ENCODE measurements around the gene RPS3.

RPS3 gene

DNA sequence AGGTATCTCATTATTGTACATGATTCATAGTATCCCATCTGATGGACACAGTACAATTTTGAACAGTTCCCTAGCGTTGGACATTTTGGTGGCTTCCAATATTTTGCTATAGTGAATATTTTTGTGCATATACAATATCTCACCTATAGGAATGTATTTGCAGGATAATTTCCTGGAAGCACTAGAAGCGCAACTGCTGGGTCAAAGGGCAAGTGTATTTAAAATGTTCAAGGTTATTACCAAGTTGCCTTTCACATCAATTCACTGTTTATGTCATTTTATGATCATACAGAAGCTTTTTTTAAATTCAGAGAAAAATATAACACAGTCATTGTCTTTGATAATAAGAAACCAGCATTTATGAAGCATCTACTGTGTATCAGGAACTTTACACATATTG is 19.1 kb upstream of the RPS3 start (continued):
- TF ChIP-seq, protein P1, sequence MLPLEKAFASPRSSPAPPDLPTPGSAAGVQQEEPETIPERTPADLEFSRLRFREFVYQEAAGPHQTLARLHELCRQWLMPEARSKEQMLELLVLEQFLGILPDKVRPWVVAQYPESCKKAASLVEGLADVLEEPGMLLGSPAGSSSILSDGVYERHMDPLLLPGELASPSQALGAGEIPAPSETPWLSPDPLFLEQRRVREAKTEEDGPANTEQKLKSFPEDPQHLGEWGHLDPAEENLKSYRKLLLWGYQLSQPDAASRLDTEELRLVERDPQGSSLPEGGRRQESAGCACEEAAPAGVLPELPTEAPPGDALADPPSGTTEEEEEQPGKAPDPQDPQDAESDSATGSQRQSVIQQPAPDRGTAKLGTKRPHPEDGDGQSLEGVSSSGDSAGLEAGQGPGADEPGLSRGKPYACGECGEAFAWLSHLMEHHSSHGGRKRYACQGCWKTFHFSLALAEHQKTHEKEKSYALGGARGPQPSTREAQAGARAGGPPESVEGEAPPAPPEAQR (tag by site-specific recombination; IDR thresholded peaks at IDR 0.05): no peak
- TF ChIP-seq OVOL3 (tag by site-specific recombination; IDR thresholded peaks at IDR 0.05): no peak
- TF ChIP-seq, protein P2, sequence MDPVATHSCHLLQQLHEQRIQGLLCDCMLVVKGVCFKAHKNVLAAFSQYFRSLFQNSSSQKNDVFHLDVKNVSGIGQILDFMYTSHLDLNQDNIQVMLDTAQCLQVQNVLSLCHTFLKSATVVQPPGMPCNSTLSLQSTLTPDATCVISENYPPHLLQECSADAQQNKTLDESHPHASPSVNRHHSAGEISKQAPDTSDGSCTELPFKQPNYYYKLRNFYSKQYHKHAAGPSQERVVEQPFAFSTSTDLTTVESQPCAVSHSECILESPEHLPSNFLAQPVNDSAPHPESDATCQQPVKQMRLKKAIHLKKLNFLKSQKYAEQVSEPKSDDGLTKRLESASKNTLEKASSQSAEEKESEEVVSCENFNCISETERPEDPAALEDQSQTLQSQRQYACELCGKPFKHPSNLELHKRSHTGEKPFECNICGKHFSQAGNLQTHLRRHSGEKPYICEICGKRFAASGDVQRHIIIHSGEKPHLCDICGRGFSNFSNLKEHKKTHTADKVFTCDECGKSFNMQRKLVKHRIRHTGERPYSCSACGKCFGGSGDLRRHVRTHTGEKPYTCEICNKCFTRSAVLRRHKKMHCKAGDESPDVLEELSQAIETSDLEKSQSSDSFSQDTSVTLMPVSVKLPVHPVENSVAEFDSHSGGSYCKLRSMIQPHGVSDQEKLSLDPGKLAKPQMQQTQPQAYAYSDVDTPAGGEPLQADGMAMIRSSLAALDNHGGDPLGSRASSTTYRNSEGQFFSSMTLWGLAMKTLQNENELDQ (tag by site-specific recombination; IDR thresholded peaks at IDR 0.05; ENCODE audit: low read depth): no peak

DNA sequence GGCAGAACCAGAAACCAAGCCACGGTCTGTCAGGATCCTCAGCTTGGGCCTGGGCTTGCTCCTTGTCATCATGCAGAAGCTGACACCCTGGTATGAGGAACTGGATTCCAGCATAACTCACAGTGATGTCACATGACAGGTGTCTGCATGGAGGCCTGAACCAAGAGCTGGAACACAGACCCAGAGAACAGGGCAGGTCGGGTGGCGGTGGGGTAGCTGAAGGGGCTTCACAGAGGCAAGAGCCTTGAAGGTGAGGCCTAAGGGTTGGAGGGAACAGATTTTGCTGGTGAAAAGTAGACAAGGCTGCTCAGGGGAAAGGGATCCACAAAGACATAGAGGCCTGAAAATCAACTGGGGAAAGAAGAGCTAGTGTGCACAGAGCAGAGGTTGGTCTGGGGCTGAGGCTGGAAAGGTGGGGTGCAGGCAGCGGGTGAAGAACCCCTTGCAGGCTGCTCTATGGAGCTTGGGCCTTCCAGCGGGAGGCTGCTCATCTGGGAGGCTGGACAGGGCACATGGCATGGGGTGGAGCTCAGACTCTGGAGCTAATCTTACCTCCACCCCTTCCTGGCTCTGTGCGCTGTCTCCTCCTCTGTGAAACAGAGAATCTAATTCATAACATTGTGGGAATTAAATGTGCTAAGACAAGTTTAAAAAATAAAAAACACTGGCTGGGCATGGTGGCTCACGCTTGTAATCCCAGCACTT is 18.4 kb upstream of the RPS3 start:
- ChIA-PET POLR2A (no interaction called here), CTCF (interaction anchor here (0.6 to 10.9 kb wide), 6 partner anchors 8 to 132 kb away, joined by 3 to 209 read pairs (median 4); no protein-coding TSS in a partner anchor)
- no peak overlapping the region for H3K4me3 ChIP-seq (ENCODE audit: low read depth, low read length)
- TF ChIP-seq ZNF19 (tag by site-specific recombination; IDR thresholded peaks at IDR 0.05; ENCODE audit: low read depth): no peak
- TF ChIP-seq ZNF335 (tag by site-specific recombination; conservative IDR thresholded peaks at IDR 0.05): peak; percentile 67
- no peak overlapping the region for H3K27ac ChIP-seq (ENCODE audit: extremely low read depth, low read depth, low read length)
- H3K4me1 ChIP-seq (ENCODE audit: control insufficient read depth, insufficient read depth, low read length): no peaks in the 10 kb centered on the region
- H3K9me3 ChIP-seq (ENCODE audit: control insufficient read depth, insufficient read depth, low read depth, low read length): no peaks in the 10 kb centered on the region
- H3K36me3 ChIP-seq (ENCODE audit: control insufficient read depth in 2 of 2, insufficient read depth in 1 of 2, low read length in 2 of 2): no peaks in the 10 kb centered on the region

DNA sequence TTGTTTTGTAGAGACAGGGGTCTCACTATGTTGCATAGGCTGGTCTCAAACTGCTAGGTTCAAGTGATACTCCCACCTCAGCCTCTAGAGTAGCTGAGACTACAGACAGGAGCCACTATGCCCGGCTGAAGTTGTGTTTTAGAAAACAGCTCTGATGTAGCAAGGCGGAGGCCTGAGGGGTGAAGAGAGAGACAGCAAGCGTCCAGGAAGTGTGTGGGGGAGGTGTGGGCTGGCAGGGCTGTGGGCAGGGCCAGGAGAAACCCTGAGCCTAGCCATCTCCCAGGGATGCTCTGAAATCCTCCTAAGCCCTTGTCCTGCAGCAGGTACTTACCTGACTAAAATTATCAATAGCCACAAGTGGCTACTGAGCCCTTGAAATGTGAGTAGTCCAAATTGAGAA is 16.1 kb upstream of the RPS3 start:
- H3K27ac ChIP-seq (ENCODE audit: extremely low read depth, low read depth, low read length): no peak overlapping the region
- no peaks in the 10 kb centered on the region for H3K9me3 ChIP-seq (ENCODE audit: control insufficient read depth, insufficient read depth, low read depth, low read length)
- no peak overlapping the region for H3K4me3 ChIP-seq (ENCODE audit: low read depth, low read length)
- CTCF ChIA-PET: interaction anchor here (0.6 to 10.9 kb wide), 9 partner anchors 11 to 142 kb away, joined by 3 to 209 read pairs (median 15); partner anchors contain the start of gene GDPD5
- no peaks in the 10 kb centered on the region for H3K4me1 ChIP-seq (ENCODE audit: control insufficient read depth, insufficient read depth, low read length)
- H3K36me3 ChIP-seq (ENCODE audit: control insufficient read depth in 2 of 2, insufficient read depth in 1 of 2, low read length in 2 of 2): no peaks in the 10 kb centered on the region
- POLR2A ChIA-PET: no interaction called here
- TF ChIP-seq FEZF1 (tag by site-specific recombination; IDR thresholded peaks at IDR 0.05) (no peak), TSHZ1 (tag by site-specific recombination; IDR thresholded peaks at IDR 0.05; ENCODE audit: borderline replicate concordance) (no peak), SCRT2 (tag by site-specific recombination; IDR thresholded peaks at IDR 0.05) (no peak), ZSCAN23 (tag by site-specific recombination; IDR thresholded peaks at IDR 0.05) (no peak), ZBTB11 (tag by site-specific recombination; conservative IDR thresholded peaks at IDR 0.05; ENCODE audit: low read depth) (no peak), ZFHX2 (tag by site-specific recombination; conservative IDR thresholded peaks at IDR 0.05) (peak; percentile 54), BCL11B (tag by site-specific recombination; IDR thresholded peaks at IDR 0.05; ENCODE audit: low read depth) (no peak), GLIS1 (tag by site-specific recombination; IDR thresholded peaks at IDR 0.05) (no peak), ZNF747 (tag by site-specific recombination; IDR thresholded peaks at IDR 0.05) (no peak), EGR2 (tag by site-specific recombination; IDR thresholded peaks at IDR 0.05; ENCODE audit: low read depth) (peak; percentile 36; the same call in 1 of the 2 replicates)
- TF ChIP-seq, protein P3, sequence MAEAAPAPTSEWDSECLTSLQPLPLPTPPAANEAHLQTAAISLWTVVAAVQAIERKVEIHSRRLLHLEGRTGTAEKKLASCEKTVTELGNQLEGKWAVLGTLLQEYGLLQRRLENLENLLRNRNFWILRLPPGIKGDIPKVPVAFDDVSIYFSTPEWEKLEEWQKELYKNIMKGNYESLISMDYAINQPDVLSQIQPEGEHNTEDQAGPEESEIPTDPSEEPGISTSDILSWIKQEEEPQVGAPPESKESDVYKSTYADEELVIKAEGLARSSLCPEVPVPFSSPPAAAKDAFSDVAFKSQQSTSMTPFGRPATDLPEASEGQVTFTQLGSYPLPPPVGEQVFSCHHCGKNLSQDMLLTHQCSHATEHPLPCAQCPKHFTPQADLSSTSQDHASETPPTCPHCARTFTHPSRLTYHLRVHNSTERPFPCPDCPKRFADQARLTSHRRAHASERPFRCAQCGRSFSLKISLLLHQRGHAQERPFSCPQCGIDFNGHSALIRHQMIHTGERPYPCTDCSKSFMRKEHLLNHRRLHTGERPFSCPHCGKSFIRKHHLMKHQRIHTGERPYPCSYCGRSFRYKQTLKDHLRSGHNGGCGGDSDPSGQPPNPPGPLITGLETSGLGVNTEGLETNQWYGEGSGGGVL (tag by site-specific recombination; IDR thresholded peaks at IDR 0.05): no peak

Measured in HEK293 (cell line).